Fibroblast of the aortic adventitia (primary cell): ENCODE measurements around the gene PDE11A. TPM values are rescaled to one million over a fixed set of nuclear protein-coding genes. Genes with fewer than 3 reads are reported as not detected.

Experiments used
- DNase-seq: peaks from one replicate; pipeline ENCODE4 v3.0.0-alpha.2; 2010; ENCODE audit warnings: low read depth
- H3K4me3 ChIP-seq: 2 replicates; pipeline ENCODE4 v1.5.1; 2011; ENCODE audit warnings: low read depth, mild to moderate bottlenecking, control low read depth, low read length, moderate library complexity
- small RNA-seq: library from RNA; depleted of rRNA; stranded (forward); fragments of <200 nt; gene quantifications from one replicate; pipeline ENCODE3, GENCODE V24; 2012
- total RNA-seq: library from RNA; depleted of rRNA; stranded (reverse); fragments of >200 nt; gene quantifications from 2 replicates; pipeline ENCODE4 v1.2.3, GENCODE V29; 2012; ENCODE audit warnings: low replicate concordance
- TF ChIP-seq, protein P1 (sequence below): IDR thresholded peaks from 2 replicates; pipeline ENCODE4 v1.5.1; 2011; ENCODE audit warnings: mild to moderate bottlenecking, low read length, control low read depth, inconsistent platforms; ENCODE audit not compliant: insufficient read depth

PDE11A gene
- total RNA-seq, 1 donor = not detected

DNA sequence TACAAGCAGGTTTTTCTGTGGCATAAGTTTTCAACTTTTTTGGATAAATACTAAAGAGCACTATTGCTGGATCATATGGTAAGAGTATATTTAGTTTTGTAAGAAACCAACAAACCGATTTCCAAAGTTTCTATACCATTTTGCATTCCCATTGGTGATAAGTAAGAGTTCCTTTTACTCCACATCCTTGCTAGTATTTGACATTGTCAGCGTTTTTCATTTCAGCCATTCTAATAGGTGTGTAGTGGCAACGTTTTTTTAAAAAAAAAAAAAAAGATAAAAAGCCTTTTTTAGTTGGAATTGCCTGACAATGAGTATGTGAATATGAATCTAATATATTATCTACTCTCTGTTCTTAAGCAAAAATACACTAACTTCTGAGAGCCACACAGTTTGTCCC, 494.1 kb downstream of the PDE11A start:
- no peak overlapping the region for H3K4me3 ChIP-seq
- TF ChIP-seq, protein P1, sequence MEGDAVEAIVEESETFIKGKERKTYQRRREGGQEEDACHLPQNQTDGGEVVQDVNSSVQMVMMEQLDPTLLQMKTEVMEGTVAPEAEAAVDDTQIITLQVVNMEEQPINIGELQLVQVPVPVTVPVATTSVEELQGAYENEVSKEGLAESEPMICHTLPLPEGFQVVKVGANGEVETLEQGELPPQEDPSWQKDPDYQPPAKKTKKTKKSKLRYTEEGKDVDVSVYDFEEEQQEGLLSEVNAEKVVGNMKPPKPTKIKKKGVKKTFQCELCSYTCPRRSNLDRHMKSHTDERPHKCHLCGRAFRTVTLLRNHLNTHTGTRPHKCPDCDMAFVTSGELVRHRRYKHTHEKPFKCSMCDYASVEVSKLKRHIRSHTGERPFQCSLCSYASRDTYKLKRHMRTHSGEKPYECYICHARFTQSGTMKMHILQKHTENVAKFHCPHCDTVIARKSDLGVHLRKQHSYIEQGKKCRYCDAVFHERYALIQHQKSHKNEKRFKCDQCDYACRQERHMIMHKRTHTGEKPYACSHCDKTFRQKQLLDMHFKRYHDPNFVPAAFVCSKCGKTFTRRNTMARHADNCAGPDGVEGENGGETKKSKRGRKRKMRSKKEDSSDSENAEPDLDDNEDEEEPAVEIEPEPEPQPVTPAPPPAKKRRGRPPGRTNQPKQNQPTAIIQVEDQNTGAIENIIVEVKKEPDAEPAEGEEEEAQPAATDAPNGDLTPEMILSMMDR = no peak
- no peak for DNase-seq

DNA sequence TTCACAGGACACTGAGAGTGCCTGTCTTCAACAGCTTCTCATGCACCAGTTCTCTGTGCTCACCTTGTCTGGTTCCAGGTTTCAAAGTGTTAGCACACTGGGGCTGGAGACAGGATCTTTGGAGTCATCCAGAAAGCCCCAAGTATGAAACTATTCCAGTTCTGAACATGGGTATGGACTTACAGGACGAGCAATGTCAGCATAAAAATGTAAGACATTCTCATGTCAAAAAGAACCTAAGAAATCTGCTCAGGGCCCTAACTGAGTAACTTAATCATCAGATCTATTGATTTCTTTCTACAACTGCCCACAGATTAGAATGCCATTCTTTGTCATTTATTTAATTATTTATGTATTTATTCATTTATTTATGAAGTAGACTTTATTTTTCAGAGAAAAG, 495.5 kb downstream of the PDE11A start:
- no peak overlapping the region for H3K4me3 ChIP-seq
- TF ChIP-seq, protein P1 = no peak
- no peak for DNase-seq

DNA sequence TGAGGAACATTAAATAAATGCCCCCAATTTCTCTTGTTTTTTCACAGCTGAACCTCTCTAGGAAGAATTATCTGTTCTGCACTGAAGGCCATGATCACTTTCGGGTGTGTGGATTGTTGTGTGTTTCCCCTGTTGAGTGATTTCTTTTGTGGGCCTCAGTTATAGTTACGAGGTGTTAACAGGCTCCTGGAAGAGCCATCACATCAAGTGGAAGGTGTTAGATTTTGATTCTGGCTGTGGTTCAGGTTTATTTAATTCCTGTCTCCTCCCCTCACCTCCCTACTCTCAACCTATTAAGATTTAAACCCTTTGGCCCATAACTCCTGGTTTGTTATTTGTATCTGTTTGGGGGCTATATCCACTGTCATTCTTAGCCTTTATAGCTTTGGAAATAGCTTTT, 497.2 kb downstream of the PDE11A start:
- DNase-seq = no peak
- TF ChIP-seq, protein P1 = no peak

DNA sequence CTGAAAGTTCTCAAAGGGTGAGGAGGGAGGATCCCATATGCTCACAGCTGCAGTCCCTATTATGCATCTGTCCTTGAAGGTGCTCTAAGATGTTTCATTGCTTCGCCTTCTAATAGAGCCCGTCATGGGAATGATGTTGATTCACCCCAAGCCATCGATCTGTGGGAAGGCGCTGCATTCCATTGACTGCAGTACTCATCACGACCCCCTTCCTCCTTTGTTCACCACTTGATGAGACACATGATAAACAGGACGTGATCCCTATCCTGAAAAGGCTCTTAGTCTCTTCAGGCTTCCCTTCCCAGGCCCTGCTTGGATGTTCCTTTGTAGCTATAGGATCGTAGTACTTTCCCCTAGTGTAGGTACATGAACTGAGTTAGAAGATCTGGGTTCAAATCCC, 498.2 kb downstream of the PDE11A start:
- no peak for DNase-seq
- no peak overlapping the region for H3K4me3 ChIP-seq
- TF ChIP-seq, protein P1 = no peak

More for the DNA sequence above, 497.2 kb downstream of the PDE11A start:
- H3K4me3 ChIP-seq = no peak overlapping the region

Small RNAs within 50 kb of the gene (small RNA-seq; reads per million reads assigned to genes)
- not detected for gene AC011998.1
- 0.19 reads per million for gene RNU6-629P

Other genes with a start within 250 kb of the PDE11A start
- 19.5 and 27.1 TPM in 2 replicates for gene RBM45, start 39.7 kb upstream of the PDE11A start, total RNA-seq
- gene OSBPL6, start 121.7 kb upstream of the PDE11A start, total RNA-seq = 1.5 and 5.2 TPM in 2 replicates